ENCODE measurements around the gene ETF1. TPM values are rescaled to one million over a fixed set of nuclear protein-coding genes. Genes with fewer than 3 reads are reported as not detected.

Gene ETF1
- total RNA-seq, 1 donor from 2014 or later: 153 TPM

- Histone ChIP-seq H3K4me2 (ENCODE audit: low read length) (peak overlapping the region; percentile 92), H2AFZ (ENCODE audit: low read depth, low read length) (peak overlapping the region; percentile 90), H3K9ac (ENCODE audit: low read length) (peak overlapping the region; percentile 99), H3K36me3 (ENCODE audit: insufficient read depth, low read length) (peaks cover 25% of the 10 kb centered on the region), H3K9me3 (ENCODE audit: insufficient read depth, low read depth, low read length) (no peaks in the 10 kb centered on the region), H3K79me2 (ENCODE audit: insufficient read depth, low read length) (peaks cover 55% of the 10 kb centered on the region), H3K4me1 (ENCODE audit: insufficient read depth, low read length) (peaks cover 7% of the 10 kb centered on the region), H3K27ac (ENCODE audit: low read depth, low read length) (peak overlapping the region; percentile 100), H4K20me1 (ENCODE audit: insufficient read depth, low read length) (peaks cover 43% of the 10 kb centered on the region), H3K4me3 (ENCODE audit: insufficient read depth, low read depth, low read length) (peak overlapping the region; percentile 98), H3K27me3 (ENCODE audit: insufficient read depth, low read length) (no peaks in the 10 kb centered on the region)
- peak overlapping the region; percentile 100 for H3K27ac Mint-ChIP-seq (ENCODE audit: unreplicated experiment)
- H3K27me3 Mint-ChIP-seq (ENCODE audit: low read depth, unreplicated experiment): no peaks in the 10 kb centered on the region
- DNase-seq (ENCODE audit: low read depth) (peak; percentile 6), FAIRE-seq (no peak)
- peaks cover 16% of the 10 kb centered on the region for H3K4me1 Mint-ChIP-seq (ENCODE audit: low read depth, unreplicated experiment)
- TF ChIP-seq CTCF (IDR thresholded peaks at IDR 0.05; ENCODE audit: insufficient read depth, low read depth, low read length): no peak
- no peak for TF ChIP-seq EZH2 (IDR thresholded peaks at IDR 0.05; ENCODE audit: insufficient read depth, low read length)
- peak overlapping the region; percentile 96 for H3K4me3 Mint-ChIP-seq (ENCODE audit: unreplicated experiment)
- H3K36me3 Mint-ChIP-seq (ENCODE audit: low read depth, unreplicated experiment): peaks cover 15% of the 10 kb centered on the region
- H3K9me3 Mint-ChIP-seq (ENCODE audit: unreplicated experiment): peaks cover 2% of the 10 kb centered on the region
Measured at GRCh38 chr5:138574744-138575193, 31.7 kb upstream of the ETF1 start.

DNA sequence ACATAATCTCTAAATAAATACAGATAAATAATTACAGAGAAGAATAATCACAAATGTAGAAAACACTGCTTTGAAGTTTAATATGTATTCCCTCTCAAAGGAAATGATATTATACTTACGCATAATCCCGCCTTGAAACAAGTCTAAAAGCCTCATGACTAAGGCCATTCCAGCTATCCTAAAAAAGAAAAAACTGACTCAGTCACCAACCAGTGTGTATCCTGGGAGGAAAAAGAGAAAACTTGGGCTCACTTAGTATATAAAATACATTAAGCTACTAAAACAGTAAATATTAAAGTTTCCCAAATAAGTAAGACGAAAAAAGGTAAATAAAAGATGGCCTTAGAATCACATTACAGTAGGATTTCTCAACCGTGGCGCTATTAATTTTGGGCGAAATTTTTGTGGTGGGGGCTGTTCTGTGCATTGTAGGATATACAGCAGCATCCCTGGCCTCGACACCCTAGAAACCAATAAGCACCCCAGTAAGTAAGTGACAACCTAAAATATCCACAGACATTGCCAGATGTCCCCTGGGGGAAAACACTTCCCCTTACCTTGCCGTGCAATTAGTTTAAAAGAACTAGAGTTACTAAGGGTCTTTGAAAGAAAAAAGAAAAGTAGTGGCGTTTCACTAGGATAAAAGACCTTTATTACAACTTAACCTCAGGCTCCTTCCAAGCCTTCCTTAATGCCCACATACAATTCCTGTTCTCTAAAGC is 31.1 kb upstream of the ETF1 start:
- H3K4me3 ChIP-seq (ENCODE audit: insufficient read depth, low read depth, low read length): peak overlapping the region; percentile 98
- Mint-ChIP-seq H3K4me1 (ENCODE audit: low read depth, unreplicated experiment) (peaks cover 19% of the 10 kb centered on the region), H3K27ac (ENCODE audit: unreplicated experiment) (peak overlapping the region; percentile 100), H3K4me3 (ENCODE audit: unreplicated experiment) (peak overlapping the region; percentile 96), H3K27me3 (ENCODE audit: low read depth, unreplicated experiment) (no peaks in the 10 kb centered on the region), H3K36me3 (ENCODE audit: low read depth, unreplicated experiment) (peaks cover 15% of the 10 kb centered on the region), H3K9me3 (ENCODE audit: unreplicated experiment) (peaks cover 2% of the 10 kb centered on the region)
- peaks cover 61% of the 10 kb centered on the region for H3K79me2 ChIP-seq (ENCODE audit: insufficient read depth, low read length)
- peaks cover 31% of the 10 kb centered on the region for H3K36me3 ChIP-seq (ENCODE audit: insufficient read depth, low read length)
- H3K4me1 ChIP-seq (ENCODE audit: insufficient read depth, low read length): peaks cover 10% of the 10 kb centered on the region
- peaks cover 49% of the 10 kb centered on the region for H4K20me1 ChIP-seq (ENCODE audit: insufficient read depth, low read length)
- no peaks in the 10 kb centered on the region for H3K27me3 ChIP-seq (ENCODE audit: insufficient read depth, low read length)
- no peaks in the 10 kb centered on the region for H3K9me3 ChIP-seq (ENCODE audit: insufficient read depth, low read depth, low read length)
- peak overlapping the region; percentile 92 for H3K4me2 ChIP-seq (ENCODE audit: low read length)
- TF ChIP-seq EZH2 (IDR thresholded peaks at IDR 0.05; ENCODE audit: insufficient read depth, low read length) (no peak), CTCF (IDR thresholded peaks at IDR 0.05; ENCODE audit: insufficient read depth, low read depth, low read length) (no peak)
- no peak overlapping the region for H2AFZ ChIP-seq (ENCODE audit: low read depth, low read length)
- H3K27ac ChIP-seq (ENCODE audit: low read depth, low read length): peak overlapping the region; percentile 100
- peak; percentile 10 for DNase-seq (ENCODE audit: low read depth)
- FAIRE-seq: no peak
- H3K9ac ChIP-seq (ENCODE audit: low read length): peak overlapping the region; percentile 99

GRCh38 chr5:138573223-138573622 is 30.2 kb upstream of the ETF1 start:
- no peak for TF ChIP-seq EZH2 (IDR thresholded peaks at IDR 0.05; ENCODE audit: insufficient read depth, low read length)
- no peak for TF ChIP-seq CTCF (IDR thresholded peaks at IDR 0.05; ENCODE audit: insufficient read depth, low read depth, low read length)
- no peaks in the 10 kb centered on the region for H3K27me3 ChIP-seq (ENCODE audit: insufficient read depth, low read length)
- H2AFZ ChIP-seq (ENCODE audit: low read depth, low read length): no peak overlapping the region
- H3K9ac ChIP-seq (ENCODE audit: low read length): peak overlapping the region; percentile 99
- H3K27ac ChIP-seq (ENCODE audit: low read depth, low read length): peak overlapping the region; percentile 100
- peak overlapping the region; percentile 92 for H3K4me2 ChIP-seq (ENCODE audit: low read length)
- Mint-ChIP-seq H3K27ac (ENCODE audit: unreplicated experiment) (no peak overlapping the region), H3K27me3 (ENCODE audit: low read depth, unreplicated experiment) (no peaks in the 10 kb centered on the region), H3K4me1 (ENCODE audit: low read depth, unreplicated experiment) (peaks cover 28% of the 10 kb centered on the region), H3K9me3 (ENCODE audit: unreplicated experiment) (peaks cover 2% of the 10 kb centered on the region), H3K36me3 (ENCODE audit: low read depth, unreplicated experiment) (peaks cover 20% of the 10 kb centered on the region), H3K4me3 (ENCODE audit: unreplicated experiment) (peak overlapping the region; percentile 96)
- no peak overlapping the region for H3K4me3 ChIP-seq (ENCODE audit: insufficient read depth, low read depth, low read length)
- DNase-seq (ENCODE audit: low read depth): no peak
- H3K9me3 ChIP-seq (ENCODE audit: insufficient read depth, low read depth, low read length): no peaks in the 10 kb centered on the region
- peaks cover 15% of the 10 kb centered on the region for H3K4me1 ChIP-seq (ENCODE audit: insufficient read depth, low read length)
- H3K79me2 ChIP-seq (ENCODE audit: insufficient read depth, low read length): peaks cover 69% of the 10 kb centered on the region
- H4K20me1 ChIP-seq (ENCODE audit: insufficient read depth, low read length): peaks cover 57% of the 10 kb centered on the region
- H3K36me3 ChIP-seq (ENCODE audit: insufficient read depth, low read length): peaks cover 40% of the 10 kb centered on the region
- FAIRE-seq: no peak

All from astrocyte (in vitro differentiated cells and primary cell).